Adrenal gland (tissue), 12 donors: ENCODE data around the gene AVP. TPM values are rescaled to one million over a fixed set of nuclear protein-coding genes. Genes with fewer than 3 reads are reported as not detected.
"Not testable (repeated sequence)": the region's sequence is repeated elsewhere in the genome, so short reads cannot be mapped to it uniquely, and the experiment has no call there.

Experiments used
- DNase-seq, 7 donors: peaks; one replicate each; pipeline ENCODE4 v3.0.0-alpha.2; 2019 to 2020
- H3K27ac ChIP-seq, 5 donors: fragments of 200-600 bp; sonication (generic) in 4 of 5; 1 replicate in 3 of 5; 2 replicates in 2 of 5; pipeline versions ENCODE4 v1.5.1 to v1.8.0; 2016 to 2020; ENCODE audit warnings: mild to moderate bottlenecking in 1 of 5
- H3K27me3 ChIP-seq: fragments of 200-600 bp; 2 replicates; pipeline ENCODE4 v1.8.0; 2021
- H3K36me3 ChIP-seq, 2 donors: fragments of 200-600 bp; replicated peaks in 1 of 2; 1 replicate in 1 of 2; 2 replicates in 1 of 2; pipeline versions ENCODE4 v1.5.1 to v1.8.0; 2018 to 2022
- H3K4me1 ChIP-seq, 2 donors: fragments of 200-600 bp; replicated peaks in 1 of 2; 1 replicate in 1 of 2; 2 replicates in 1 of 2; pipeline versions ENCODE4 v1.5.1 to v1.8.0; 2018 to 2021
- H3K4me3 ChIP-seq, 4 donors: fragments of 200-600 bp; sonication (generic) in 3 of 4; one replicate each; pipeline ENCODE4 v1.5.1; 2016 to 2018
- H3K9me3 ChIP-seq, 3 donors: fragments of 200-600 bp; sonication (generic) in 1 of 3; replicated peaks in 1 of 3; 1 replicate in 2 of 3; 2 replicates in 1 of 3; pipeline versions ENCODE4 v1.5.1 to v1.8.0; 2016 to 2021
- POLR2A ChIP-seq, 2 donors: fragments of 450-650 bp; IDR thresholded peaks; one replicate each; pipeline ENCODE4 v1.6.1; 2017; ENCODE audit warnings: antibody characterized with exemption in 2 of 2, mild to moderate bottlenecking in 2 of 2, moderate library complexity in 1 of 2
- WGBS, 4 donors: extraction: QIAGEN DNeasy Blood & Tissue Kit in 2 of 4; methylation state at CpG; one replicate each; pipeline versions ENCODE4 v1.1.5 to v1.1.7; 2013 to 2017; 5-methylcytosine and 5-hydroxymethylcytosine counted together
- intact Hi-C, 2 donors: fragments of 100-400 bp; cut with DNase I; formaldehyde crosslinking; loops; one replicate each; pipeline versions ENCODE4 v1.14.1 to v1.15.0; 2022 to 2023
- polyA plus RNA-seq, 3 donors: library from polyadenylated mRNA; stranded (reverse); fragments of 200-250 nt in 2 of 3; fragments of 350-450 nt in 1 of 3; fragmentation: Illumina TruSeq in 1 of 3; extraction: RNeasy Lipid Tissue Mini Kit (QIAGEN cat#74804) in 1 of 3; gene quantifications; one replicate each; pipeline ENCODE4 v1.2.3, GENCODE V29; 2013 to 2014
- total RNA-seq, 9 donors: library from RNA; depleted of rRNA in 4 of 9; stranded (reverse); fragments of >200 nt in 4 of 9; fragments of 120-200 nt in 1 of 9; fragmentation: NEBNext Ultra II Directional in 1 of 9; extraction: Animal tissue kit (Norgen Biotek cat#: 25700) in 1 of 9; gene quantifications; one replicate each; pipeline versions ENCODE4 v1.1.0 to v1.2.4, GENCODE V29; 2013 to 2023
- TF ChIP-seq, protein P1 (sequence below), 6 experiments: fragments of 450-650 bp in 4 of 6; fragments of 200-600 bp in 2 of 6; sonication (generic) in 1 of 6; IDR thresholded peaks; 1 replicate in 5 of 6; 2 replicates in 1 of 6; pipeline versions ENCODE4 v1.5.1 to v1.8.0; 2016 to 2021; ENCODE audit warnings: antibody characterized with exemption in 6 of 6, mild to moderate bottlenecking in 2 of 6, moderate library complexity in 1 of 6
- donor health status: healthy with polysubstance abuse.
- donor health status: Bipolar disorder and iron deficiency.
- donor health status: DM: yes; HTN: yes; CAD: no.
- donor health status: DM: no; HTN: no; CAD: no.
- donor health status: DM: no; HTN: no; CAD: no.
- donor health status: DM: yes; HTN: yes; CAD: no.

The AVP gene
- total and polyA plus RNA-seq, 12 donors: 0.27 to 0.75 (median 0.64) TPM; not detected in 8

DNA sequence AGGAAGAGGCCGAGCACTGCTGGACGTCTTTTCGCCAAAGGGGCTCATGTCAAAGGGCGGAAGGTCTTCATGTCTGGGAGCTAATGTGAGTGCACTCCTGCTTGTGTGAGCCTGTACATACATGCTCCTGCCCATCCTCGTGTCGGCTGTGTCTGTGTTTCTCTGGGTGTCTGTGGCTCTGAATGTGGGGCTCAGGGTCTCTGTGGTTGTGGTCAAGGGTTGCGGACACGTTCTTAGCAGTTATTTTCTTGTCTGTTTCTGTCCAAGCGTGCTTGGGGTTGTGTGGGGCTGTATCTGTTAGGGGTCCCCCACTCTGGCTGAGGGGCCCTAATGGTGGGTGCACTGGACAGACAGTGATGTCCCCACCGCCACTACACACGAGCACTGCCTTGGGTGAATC, 2.9 kb downstream of the AVP start:
- H3K4me3 ChIP-seq: peak overlapping the region in 2 of 4 donors; percentile 32 to 68
- TF ChIP-seq POLR2A (IDR thresholded peaks at IDR 0.05): no peak
- peaks cover 15 to 27% of the 10 kb centered on the region in 2 donors for H3K4me1 ChIP-seq
- no peaks in the 10 kb centered on the region for H3K36me3 ChIP-seq
- H3K9me3 ChIP-seq: no peaks in the 10 kb centered on the region
- H3K27me3 ChIP-seq: no peaks in the 10 kb centered on the region
- DNase-seq: peak in 1 of 7 donors; percentile 29
- intact Hi-C loops: no loop called here
- 64 to 84% (median 76%) methylated on average over 9 to 11 of the region's 11 CpGs for WGBS, 4 donors
- peak overlapping the region in 3 of 5 donors; percentile 18 to 57 (median 43) for H3K27ac ChIP-seq

DNA sequence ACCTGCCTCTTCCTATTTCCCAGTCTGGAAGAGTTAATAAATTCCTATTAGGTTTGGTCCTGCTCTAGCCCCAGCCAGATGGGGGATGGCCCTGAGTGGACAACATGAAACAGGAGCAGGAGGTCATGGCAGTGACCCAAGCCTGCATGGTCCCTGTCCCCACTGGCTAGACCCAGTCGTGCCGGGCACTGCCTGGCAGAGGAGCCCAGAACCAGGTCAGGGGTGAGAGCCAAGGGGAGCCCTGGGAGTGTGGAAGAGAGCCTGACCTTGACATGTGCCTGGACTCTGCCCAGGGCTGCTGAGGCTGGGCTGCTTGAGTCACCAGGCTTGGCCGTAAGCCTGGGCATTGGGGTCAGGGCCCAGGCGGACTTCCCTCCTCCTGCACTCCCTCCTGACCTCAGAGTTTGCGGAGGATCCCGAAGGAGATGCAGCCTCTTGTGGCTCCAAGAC, 3.6 kb downstream of the AVP start:
- intact Hi-C loops: no loop called here
- Histone ChIP-seq H3K9me3 (no peaks in the 10 kb centered on the region), H3K4me1 (peaks cover 15 to 27% of the 10 kb centered on the region in 2 donors), H3K4me3 (peak overlapping the region in 2 of 4 donors; percentile 32 to 68), H3K27ac (peak overlapping the region in 3 of 5 donors; percentile 18 to 57 (median 43)), H3K27me3 (no peaks in the 10 kb centered on the region), H3K36me3 (no peaks in the 10 kb centered on the region)
- WGBS, 4 donors: 10 to 39% (median 20%) methylated on average over 4 to 6 of the region's 6 CpGs
- TF ChIP-seq, protein P1, sequence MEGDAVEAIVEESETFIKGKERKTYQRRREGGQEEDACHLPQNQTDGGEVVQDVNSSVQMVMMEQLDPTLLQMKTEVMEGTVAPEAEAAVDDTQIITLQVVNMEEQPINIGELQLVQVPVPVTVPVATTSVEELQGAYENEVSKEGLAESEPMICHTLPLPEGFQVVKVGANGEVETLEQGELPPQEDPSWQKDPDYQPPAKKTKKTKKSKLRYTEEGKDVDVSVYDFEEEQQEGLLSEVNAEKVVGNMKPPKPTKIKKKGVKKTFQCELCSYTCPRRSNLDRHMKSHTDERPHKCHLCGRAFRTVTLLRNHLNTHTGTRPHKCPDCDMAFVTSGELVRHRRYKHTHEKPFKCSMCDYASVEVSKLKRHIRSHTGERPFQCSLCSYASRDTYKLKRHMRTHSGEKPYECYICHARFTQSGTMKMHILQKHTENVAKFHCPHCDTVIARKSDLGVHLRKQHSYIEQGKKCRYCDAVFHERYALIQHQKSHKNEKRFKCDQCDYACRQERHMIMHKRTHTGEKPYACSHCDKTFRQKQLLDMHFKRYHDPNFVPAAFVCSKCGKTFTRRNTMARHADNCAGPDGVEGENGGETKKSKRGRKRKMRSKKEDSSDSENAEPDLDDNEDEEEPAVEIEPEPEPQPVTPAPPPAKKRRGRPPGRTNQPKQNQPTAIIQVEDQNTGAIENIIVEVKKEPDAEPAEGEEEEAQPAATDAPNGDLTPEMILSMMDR (IDR thresholded peaks at IDR 0.05): no peak
- peak in 1 of 2 donors; percentile 82 for TF ChIP-seq POLR2A (IDR thresholded peaks at IDR 0.05)
- DNase-seq: peak; percentile 81 to 96 (median 94)

DNA sequence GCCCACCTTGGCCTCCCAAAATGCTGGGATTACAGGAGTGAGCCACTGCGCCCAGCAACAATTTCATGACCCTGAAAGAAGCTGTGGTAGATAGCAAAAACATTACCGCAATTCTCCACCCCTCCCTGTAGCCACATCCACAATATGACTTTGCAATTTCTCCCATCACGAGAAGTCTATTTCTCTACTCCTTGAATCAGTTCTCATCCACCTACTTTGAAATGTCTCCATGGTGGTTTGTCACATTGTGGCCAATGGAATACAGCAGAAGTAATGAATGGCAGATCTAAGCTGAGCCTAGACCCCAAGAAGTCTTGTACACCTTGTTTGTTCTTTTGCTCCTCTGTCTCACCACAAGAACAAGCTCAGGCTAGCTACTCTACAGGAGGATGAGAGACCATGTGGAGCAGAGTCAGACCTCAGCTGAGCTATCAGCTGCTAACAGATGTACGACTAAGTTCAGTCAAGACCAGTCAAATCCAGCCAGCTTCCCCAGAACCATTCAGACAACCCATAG, 6.8 kb downstream of the AVP start:
- H3K9me3 ChIP-seq: no peaks in the 10 kb centered on the region
- no peaks in the 10 kb centered on the region for H3K36me3 ChIP-seq
- peaks cover 8 to 20% of the 10 kb centered on the region in 2 donors for H3K4me1 ChIP-seq
- intact Hi-C loops: no loop called here
- no peak overlapping the region for H3K4me3 ChIP-seq
- H3K27me3 ChIP-seq: no peaks in the 10 kb centered on the region
- no peak overlapping the region for H3K27ac ChIP-seq
- 59 to 71% (median 69%) methylated on average over 4 of the region's 4 CpGs for WGBS, 4 donors
- TF ChIP-seq POLR2A (IDR thresholded peaks at IDR 0.05): no peak
- TF ChIP-seq, protein P1 (IDR thresholded peaks at IDR 0.05): no peak
- no peak for DNase-seq

GRCh38 chr20:3075315-3075714, 9.2 kb downstream of the AVP start:
- DNase-seq, H3K4me3 ChIP-seq, H3K9me3 ChIP-seq, intact Hi-C loops, H3K27ac ChIP-seq, H3K27me3 ChIP-seq, H3K36me3 ChIP-seq: not testable (repeated sequence)
- WGBS, 4 donors: 80 to 91% (median 84%) methylated on average over 5 to 6 of the region's 6 CpGs
- peaks cover 6 to 11% of the 10 kb centered on the region in 2 donors for H3K4me1 ChIP-seq

DNA sequence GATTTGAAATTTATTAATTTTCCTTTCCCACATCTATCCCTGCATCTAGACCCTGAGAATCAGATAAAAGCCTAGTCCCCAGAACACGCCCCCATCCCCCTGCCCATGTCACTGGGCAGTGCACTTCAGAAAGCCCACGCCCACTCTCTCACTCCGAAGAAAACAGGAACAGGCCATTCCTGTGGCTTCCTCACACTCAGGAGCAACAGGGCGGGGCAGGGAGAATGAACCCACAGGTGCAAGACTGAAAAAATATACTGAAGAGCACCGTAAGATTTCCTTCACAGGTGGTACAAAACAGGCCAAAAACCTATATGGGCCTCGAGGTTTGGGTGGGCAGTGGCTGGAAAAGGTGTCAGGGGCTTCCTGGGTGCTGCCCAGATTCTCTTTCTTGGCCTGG, 9.7 kb downstream of the AVP start:
- DNase-seq: no peak
- Histone ChIP-seq H3K4me1 (peaks cover 5 to 11% of the 10 kb centered on the region in 2 donors), H3K27ac (no peak overlapping the region), H3K4me3 (no peak overlapping the region), H3K9me3 (no peaks in the 10 kb centered on the region), H3K36me3 (no peaks in the 10 kb centered on the region), H3K27me3 (no peaks in the 10 kb centered on the region)
- TF ChIP-seq, protein P1 (IDR thresholded peaks at IDR 0.05): no peak
- no peak for TF ChIP-seq POLR2A (IDR thresholded peaks at IDR 0.05)
- intact Hi-C loops: no loop called here
- 70 to 86% (median 78%) methylated on average over 6 of the region's 6 CpGs for WGBS, 4 donors

DNA sequence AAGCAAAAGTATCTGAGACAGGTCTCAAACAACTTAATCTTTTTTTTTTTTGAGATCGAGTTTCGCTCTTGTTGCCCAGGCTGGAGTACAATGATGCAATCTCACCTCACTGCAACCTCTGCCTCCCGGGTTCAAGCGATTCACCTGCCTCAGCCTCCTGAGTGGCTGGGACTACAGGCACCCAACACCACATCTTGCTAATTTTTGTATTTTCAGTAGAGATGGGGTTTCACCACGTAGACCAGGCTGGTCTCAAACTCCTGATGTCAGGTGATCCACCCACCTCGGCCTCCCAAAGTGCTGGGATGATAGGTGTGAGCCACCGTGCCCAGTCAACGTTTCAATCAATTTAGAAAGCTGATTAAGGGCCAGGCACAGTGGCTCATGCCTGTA, 11.3 kb downstream of the AVP start:
- H3K4me1 ChIP-seq: peaks cover 11% of the 10 kb centered on the region in 2 donors
- H3K27me3 ChIP-seq, H3K9me3 ChIP-seq, intact Hi-C loops, H3K27ac ChIP-seq, H3K36me3 ChIP-seq, H3K4me3 ChIP-seq: not testable (repeated sequence)
- 91 to 95% (median 94%) methylated on average over 8 of the region's 8 CpGs for WGBS, 4 donors
- peak in 1 of 7 donors; percentile 5 for DNase-seq
